LoVo (cell line): ENCODE measurements around the gene PRDM12.

Experiments used
- DNase-seq: peaks from one replicate; pipeline ENCODE4 v3.0.0-alpha.2; 2016; ENCODE audit warnings: low spot score

The PRDM12 gene

DNA sequence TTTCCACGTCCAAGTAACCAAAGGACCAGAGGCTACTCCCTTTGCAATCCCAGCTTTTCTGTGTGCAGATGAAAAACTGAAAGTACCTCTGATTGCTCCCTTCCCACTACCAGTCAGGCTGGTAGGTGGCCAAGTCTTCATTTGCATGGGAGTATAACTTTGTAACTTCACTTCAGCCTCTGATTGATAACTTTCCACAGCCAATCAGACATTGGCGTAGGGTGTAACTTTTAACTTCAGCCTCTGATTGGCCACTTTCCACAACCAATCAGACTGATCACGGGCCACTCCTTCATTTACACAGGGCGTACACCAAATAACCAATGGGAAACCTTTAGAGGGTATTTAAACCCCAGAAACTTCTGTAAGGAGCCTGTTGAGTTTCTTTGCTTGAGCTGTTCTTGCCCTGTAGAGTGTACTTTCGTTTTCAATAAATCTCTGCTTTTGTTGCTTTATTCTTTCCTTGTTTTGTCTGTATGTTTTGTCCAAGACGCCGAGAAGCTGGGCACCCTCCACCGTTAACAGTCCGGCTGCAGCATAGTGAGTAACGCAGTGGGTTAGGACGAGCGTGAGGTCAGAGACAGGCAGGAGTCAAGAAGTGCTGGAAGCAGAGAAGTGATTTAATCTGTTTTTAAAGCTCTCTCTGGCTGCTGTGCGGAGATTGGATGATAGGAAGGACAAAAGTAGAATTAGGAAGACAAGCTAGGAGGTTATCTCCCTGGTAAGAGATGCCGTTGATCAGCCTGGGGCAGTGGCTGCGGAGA lies 25.7 kb downstream of the PRDM12 start:
- peak; percentile 95 for DNase-seq

DNA sequence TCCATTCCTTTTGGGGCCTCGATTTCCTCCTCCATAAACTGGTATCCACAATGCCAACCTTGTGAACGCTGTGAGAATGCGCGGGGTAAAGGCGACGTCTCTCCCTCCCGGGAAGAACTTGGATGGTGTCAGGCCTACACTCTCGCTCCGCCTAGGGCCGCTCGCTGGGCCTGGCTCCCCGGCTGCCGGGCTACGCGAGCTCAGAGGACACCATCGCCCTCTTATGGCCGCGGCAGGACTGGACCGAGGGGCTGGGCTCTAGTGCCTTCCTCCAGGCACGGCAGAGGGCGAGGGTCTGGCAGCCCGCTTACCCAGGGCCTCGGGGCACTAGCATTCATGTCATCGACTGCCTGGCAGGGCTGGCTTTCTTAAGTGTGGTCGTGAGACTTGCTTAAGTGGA lies 27.9 kb downstream of the PRDM12 start:
- no peak for DNase-seq

DNA sequence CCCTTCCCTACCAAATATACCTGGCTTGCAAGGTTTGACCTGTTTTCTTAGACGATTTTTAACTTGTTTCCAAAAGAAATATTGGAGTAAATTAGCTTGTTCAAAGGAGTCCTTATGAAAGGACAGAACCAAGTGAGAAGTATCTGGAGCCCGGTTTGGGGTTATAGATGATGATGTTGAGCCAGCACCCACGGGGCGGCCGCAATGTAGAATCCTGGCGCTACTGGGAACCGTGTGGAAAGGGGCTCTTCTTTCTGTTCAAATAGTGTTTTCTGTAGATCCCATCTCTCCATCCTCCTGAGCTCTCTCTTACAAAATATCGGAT lies 28.7 kb downstream of the PRDM12 start:
- no peak for DNase-seq

DNA sequence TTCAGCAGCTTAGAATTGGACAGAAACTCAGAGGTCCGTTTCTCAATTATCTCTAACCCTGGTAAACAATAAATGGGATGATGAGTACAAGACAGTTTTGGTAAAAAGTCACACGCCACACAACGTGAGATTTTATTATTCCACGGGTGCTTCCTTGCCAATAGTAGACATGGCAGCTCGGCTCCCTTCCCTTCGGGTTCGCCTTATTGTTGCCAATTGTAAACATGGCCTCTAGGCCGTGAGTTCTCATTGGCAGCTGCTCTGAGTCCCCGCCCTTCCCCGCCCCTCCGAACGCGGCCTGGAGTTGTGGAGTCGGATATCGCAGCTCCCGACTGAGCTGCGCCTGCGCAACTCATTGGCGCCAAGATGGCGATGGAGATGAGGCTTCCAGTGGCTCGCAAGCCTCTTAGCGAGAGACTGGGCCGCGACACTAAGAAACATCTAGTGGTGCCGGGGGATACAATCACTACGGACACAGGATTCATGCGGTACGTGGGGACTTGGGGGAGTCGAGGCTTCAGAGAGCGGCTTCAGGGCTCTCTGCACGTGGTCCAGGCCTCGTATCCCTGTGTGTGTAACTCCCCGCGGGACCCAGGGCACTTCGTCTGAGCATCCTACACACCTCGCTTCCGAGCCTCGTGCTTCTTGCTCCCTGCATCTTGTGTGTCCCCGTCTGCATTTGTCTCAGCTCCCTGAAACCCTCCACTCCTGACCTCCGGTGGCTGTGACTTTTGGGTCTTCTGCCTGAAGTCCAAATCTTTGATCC lies 29.2 kb downstream of the PRDM12 start, which contains the start of gene EXOSC2:
Gene EXOSC2, plus strand, starts transcription at position 355 of the 766 bp plus-strand sequence. Its CDS starts 12 bp downstream, at position 367.
- peak; percentile 97 for DNase-seq

DNA sequence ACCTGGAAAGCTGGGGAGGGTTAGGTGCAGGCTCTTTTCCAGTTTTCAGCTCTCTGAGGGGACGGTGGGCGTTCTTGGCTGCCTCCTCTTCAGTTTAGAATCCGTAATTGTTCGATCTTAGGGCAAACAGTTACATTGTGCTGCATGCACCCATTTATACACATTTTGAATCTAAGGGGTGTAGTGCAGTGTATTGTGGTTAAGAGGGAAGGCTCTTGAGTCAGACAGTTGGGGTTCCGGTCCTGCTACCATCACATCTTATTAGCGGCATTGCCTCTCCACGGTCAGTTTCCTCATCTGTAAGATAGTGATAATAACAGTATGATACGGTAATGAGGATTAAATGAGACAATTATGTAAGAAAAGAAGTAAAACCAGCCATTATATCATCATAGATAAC lies 29.8 kb downstream of the PRDM12 start:
- DNase-seq: no peak

DNA sequence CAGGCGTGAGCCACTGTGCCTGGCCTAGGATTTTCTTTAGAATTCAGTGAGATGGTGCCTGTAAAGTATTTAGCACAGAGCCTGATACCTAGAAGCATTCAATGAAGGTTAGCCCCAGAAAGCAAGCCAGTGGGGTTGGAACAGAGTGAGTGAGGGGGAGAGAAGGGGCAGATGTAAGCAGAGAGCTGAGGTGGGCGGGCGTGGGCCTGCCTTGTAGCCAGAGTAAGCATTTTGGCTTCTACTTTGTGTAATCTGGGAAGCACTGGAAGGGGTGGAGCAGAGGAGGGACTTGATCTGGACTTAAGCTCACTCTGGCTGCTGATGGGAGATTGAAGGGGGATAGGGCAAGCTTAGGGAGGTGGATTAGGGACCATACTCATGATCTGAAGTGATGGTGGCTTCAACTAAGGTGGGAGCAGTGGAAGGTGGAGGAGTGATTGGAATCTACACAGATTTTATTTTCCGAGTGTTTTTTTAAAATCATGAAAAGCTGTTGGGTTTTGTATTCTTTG lies 31.8 kb downstream of the PRDM12 start:
- DNase-seq: no peak

DNA sequence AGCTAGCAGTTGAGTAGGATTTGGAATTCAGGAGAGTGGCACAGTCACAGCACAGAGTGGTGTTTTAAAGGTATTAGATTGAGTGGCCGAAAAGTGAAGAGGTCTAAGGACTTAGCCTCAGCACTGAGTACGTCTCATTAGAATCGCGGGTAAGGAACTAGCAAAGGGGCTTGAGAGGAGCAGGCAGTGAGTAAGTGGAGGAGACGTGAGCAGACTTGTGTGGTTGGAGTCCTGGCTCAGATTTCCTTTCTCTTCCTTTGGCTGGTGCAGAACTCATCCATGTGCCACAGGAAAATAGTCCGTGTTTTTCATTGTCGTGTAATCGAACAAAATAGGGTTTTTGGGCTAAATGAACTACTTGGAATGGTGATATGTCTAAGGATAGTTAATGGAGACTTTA lies 32.6 kb downstream of the PRDM12 start:
- no peak for DNase-seq

DNA sequence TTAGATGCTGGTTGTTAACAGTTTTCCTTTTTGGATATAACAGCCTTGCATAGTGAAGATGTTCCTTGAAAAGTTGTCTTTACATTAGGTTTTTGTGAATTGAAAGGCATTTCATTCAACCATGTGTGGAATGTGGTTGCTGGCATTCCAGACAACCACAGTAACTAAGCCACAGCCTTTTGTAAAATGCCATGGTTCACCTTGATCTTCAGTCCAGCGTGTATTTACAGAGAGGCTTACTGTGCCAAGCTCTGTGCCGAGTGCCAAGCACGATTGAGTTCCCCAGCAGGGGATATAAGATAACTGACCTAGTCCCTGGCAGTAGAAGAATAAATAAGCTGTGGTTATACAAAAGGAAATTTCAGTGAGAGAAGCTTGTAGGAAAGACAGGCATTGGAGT lies 34.1 kb downstream of the PRDM12 start:
- DNase-seq: no peak

DNA sequence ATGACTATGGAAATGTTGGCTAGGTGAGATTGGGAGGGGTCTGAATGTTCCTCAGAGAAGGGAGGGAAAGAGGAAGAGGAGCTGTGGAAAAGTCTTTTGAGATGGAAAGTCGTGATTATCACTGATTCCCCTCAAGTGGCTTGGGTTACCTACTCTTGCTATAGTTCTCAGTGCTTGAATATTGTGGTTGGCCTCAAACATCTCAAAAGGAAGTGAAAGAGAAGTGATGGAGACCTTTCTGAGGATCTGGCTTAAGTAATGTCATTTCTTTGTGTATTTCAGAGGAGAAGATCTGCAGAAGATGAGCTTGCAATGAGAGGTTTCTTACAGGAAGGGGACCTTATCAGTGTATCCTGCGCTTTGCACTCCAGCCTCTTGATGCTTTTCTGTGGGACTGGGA lies 34.7 kb downstream of the PRDM12 start:
- no peak for DNase-seq

DNA sequence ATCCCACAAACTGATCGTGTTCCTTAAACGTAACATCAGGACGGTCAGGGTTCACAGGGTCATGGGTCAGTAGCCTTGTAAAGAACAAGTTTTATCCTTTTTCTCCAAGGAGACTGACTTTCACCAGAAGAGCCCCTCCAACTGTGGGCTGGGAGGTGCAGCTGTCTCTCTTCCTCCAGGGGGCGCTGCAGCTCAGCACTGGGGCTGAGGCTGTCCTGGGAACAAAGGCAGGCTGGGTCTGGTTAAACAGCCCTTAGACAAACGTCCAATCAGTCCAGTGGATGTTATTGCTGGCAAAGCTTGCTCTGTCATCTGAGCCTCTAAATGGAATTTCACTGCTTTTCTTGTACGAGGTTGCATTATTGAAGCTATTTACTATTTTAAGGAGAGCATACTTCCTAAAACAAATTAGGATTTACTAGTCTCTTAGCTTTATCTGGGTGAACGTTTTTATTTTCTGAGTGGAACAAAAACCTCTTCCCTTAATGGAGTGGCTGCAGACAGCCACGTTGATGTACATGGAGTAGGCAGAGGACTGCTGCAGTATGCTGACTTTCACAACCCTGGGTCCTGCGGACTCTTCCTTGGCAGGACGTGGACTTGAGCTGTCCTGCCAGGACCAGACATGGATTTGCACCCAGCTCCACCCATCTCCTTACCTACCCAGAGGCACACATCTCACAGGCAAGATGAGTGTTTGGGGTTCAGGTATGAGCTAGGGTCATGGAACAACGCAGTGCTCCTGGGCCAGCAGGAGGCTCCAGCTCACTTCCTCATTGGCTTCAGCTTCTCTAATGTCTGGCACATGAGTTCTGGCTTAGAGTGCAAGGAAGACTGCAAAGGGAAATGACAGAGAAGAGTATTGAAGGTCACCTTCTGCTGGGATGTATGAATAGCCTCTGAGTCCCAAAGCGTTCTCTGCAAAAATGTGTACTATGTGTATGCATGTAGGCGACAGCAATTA lies 36.9 kb downstream of the PRDM12 start:
- DNase-seq: peak; percentile 50

DNA sequence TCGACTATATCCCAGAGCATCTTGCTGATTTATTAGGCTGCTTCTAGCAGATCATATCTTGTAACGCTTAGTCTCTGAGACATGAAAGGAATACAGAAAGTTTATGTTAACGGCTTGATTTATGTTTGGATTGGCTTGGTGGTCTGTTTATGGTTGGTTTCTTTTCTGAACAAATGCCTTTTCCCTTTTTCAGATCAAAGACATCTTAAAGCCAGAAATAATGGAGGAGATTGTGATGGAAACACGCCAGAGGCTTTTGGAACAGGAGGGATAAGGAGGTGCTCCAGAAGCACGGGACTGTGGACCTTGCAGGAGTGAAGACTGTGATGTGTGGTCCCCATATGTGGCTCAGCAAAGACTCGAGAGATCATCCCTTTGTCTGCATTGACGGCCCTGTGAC lies 39.1 kb downstream of the PRDM12 start:
- no peak for DNase-seq

DNA sequence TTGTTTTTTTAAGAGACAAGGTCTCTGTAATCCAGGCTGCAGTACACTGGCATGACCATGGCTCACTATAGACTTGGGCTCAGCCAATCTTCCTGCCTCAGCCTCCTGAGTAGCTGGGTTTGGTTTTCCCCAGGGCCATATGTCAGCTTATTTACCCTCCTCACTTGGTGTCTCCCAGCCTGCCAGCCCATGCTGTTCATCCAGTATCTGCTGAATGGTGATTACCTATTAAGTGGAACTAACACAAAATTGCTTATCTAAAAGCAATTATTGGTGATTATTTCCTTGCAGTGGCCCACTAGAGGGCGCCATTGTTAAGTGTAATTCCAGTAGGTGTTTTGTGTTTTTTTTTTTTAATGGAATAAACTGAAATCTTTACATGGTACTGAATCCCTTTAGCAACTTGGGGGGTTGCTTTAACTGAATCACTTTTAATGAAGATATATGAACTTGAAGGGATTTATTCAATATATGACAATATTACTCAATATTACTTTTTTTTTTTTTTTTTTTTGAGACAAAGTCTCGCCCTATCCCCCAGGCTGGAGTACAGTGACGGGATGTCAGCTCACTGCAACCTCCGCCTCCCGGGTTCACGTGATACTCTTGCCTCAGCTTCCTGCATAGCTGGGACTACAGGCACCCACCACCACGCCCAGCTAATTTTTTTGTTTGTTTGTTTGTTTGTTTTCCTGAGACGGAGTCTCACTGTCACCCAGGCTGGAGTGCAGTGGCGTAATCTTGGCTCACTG lies 43.0 kb downstream of the PRDM12 start:
- peak; percentile 58 for DNase-seq

DNA sequence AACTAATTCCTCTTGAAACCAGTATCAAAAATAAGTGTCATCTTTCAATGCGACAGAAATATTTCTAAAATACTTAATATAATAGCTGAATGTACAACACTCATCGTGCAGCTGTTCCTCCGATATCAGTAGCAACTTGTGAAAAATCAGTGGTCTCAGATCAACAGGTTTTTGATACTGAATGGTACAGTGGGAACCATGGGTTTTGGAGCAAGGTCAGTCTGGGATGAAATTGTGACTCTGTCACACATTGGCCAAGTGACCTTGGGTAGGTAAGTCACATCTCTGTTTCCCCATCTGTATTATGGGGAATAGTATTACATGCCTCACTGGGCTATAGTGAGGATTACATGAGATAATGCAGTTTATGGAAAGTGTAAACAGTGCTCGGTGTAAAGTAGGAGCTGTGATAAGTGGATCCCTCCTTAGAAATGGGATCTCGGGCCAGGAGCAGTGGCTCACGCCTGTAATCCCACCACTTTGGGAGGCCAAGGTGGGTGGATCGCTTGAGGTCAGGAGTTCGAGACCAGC lies 46.5 kb downstream of the PRDM12 start:
- DNase-seq: no peak

DNA sequence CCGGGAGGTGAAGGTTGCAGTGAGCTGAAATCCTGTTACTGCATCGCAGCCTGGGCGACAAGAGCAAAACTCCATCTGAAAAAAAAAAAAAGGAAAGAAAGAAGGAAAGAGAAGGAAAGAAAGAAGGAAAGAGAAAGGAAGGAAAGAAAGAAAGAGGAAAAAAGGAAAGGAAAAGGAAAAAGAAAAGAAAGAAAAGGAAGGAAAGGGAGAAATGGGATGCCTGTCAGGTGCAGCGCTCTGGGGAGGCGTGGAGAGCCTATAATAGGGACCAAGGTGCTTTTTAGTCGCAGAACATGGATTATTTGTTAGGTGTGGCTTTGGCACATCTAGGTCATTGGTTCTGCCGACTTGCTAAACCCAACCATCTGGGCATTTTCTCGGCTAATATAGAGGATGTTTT lies 47.1 kb downstream of the PRDM12 start:
- no peak for DNase-seq

DNA sequence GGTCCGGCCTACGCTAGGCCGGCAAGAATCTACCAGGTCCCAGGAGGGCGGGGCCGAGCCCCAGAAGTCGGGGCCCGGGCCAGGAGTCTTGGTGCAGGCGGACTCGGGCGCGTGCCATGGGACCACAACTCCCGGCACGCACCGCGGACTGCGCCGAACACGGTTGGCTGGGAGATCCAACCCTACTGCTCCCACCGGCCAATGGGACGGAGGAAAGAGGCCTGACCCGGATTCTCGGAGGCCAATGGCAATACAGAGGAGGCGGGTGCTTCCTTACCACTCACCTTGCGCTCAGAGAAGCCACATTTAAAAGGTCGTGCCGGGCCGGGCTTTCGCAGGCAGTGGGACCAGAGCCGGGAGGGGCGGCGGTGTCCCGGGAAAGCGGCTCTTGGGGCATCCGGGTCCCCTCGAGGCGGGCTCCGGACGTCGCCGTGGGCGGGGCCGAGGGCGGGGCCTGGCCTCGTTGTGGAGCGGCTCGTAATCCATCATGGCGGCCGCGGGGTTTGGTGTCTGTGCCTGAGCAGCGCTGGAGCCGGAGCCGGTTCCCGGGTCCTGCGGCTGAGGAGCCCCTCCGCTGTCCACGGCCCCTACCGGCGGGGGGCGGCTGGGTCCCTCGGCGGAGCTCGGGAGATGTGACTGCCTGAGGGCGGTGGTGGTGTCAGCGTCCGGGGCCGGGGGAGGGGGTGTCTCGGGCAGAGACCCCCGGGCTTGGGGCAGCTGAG lies 48.3 kb downstream of the PRDM12 start:
- peak; percentile 99 for DNase-seq

DNA sequence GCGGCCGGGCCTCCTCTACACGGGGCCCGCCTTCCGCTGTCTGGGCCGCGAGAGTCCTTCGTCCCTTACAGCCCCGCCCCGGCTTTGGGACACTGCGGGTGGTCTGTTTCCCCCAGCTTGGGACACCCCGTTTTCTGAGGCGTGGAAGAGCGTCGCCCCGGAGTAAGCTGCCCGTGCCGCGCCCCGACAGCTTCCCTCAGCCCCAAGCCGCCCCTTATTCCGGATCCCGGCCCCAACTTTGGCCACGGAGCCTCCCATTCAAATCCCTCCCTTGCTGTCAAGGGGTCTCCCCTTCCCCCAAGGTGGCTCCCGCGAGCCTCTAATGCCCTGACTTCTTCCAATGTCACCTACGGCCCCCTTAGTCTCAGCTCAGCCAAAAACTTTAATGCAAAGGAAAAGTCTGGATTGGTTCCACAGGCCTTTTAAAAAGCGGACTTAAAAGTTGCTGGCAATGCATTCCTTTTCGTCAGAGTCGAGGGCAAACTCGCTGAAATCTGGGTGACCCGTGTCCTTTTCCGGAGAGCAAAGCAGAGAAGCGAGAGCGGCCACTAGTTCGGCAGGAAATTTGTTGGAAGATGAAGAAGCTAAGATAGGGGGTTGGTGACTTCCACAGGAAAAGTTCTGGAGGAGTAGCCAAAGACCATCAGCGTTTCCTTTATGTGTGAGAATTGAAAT lies 49.0 kb downstream of the PRDM12 start:
- no peak for DNase-seq

DNA sequence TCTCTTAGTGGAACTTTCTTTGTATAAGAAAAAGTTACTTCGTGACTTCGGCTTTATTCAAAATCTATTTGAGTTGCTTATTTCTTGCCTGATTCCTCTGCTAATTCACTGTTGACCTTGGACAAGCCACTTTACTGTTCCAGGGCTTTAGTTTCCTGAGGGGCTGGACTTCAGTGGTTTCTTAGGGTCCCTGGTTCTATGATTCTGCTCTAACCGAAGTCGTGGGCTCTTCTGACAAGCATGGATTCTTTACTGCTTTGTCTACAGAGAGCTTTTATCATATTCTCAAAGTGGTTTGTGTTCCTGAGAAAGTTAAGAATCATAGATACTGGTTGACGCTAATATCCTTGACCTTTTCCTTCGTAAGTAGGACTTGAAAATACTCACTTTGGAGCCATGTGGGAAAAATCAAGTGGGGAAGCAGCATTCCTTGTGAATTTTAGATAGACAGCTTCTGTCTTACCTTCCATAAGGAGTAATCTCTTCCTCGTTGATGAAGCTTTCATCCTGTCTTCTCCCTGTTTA lies 50.3 kb downstream of the PRDM12 start:
- no peak for DNase-seq

DNA sequence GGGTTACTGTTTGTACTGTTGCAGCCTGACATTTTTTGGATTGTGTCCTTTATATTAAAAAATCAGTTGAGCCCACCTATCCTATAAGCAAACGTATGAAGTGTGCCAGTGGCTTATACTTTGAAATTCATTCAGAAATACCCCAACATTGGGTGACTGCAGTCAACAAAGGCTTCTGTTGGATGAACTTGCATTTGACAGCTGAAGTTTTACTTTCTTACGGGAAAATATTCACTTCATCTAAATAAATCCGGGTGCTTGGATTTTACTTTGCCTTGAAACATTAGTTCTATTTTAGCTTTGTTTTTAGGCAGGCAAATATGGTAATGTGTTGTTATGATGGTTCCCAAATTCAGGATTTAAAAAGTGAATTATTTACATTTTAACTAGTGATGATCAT lies 50.9 kb downstream of the PRDM12 start:
- DNase-seq: no peak

DNA sequence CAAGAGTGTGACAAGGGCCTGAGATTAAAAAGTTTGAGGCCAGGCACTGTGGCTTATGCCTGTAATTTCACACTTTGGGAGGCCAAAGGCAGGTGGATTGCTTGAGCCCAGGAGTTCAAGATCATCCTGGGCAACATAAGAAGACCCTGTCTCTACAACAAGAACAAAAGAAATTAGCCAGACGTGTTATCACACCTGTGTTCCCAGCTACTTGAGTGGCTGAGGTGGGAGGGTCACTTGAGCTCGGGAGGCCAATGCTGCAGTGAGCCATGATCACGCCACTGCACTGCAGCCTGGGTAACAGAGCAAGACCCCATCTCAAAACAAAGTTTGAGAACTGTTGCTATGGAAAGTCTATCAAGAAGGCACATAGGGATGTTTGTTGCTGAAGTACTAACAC lies 54.2 kb downstream of the PRDM12 start:
- DNase-seq: no peak

DNA sequence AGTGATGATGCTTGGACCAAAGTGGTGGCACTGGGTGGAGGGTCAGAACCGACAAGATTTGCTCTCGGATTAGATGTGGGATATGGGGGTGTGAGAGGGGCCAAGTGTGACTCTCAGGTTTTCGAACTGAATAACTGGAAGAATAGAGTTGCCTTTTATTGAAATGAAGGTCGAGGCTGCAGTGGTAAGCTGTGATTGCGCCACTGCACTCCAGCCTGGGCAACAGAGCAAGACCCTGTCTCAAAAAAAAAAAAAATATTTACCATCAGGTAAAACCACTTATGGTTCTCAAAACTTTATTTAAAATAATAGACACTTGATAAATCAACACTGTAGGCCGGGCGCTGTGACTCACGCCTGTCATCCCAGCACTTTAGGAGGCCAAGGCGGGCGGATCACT lies 56.4 kb downstream of the PRDM12 start:
- DNase-seq: no peak
